Activated T-cell treated with anti-CD3 and anti-CD28 coated beads for 1 hour (primary cell): ENCODE results near the gene ANKRD63.

Source experiments
- DNase-seq: peaks from one replicate; pipeline ENCODE4 v3.0.0-alpha.2; 2020; ENCODE audit warnings: low read depth

The ANKRD63 gene

DNA sequence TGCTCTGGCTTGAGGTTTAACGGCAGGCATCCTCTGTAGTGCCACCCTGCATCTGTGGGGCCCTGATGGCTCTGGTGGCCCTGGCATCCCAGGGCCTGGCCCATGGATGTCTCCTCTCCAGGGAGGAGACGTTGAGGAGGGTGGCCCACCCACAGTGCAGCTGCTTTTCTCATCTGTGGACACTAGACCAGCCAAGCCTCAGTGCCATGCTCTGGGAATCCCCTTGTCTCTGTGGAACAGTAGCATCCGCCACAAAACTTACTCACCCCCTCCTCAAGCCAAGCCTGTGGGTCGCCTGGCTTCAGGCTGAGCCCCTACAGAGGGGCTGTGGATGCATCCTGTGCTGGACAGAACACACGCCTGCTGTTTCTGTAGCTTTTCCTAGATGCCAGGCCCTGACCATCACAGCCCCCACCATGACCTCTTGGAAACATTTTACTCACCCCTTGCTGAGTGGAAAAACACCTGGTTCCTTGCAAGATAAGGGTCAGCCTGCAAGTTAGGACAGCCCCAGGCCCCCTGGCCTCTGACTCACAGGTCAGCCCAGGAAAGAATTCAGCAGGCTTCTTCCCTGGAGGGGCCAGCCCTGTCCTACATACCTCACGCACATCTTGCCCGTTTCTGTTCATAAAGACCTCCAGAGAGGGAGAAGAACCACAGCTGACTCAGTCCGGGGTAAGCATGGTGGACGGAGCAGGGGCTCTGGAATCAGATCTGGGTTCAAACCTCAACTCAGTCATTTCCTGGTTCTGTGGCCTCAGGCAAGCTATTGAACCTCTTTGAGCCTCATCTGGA, 25.0 kb downstream of the ANKRD63 start:
- DNase-seq: no peak

DNA sequence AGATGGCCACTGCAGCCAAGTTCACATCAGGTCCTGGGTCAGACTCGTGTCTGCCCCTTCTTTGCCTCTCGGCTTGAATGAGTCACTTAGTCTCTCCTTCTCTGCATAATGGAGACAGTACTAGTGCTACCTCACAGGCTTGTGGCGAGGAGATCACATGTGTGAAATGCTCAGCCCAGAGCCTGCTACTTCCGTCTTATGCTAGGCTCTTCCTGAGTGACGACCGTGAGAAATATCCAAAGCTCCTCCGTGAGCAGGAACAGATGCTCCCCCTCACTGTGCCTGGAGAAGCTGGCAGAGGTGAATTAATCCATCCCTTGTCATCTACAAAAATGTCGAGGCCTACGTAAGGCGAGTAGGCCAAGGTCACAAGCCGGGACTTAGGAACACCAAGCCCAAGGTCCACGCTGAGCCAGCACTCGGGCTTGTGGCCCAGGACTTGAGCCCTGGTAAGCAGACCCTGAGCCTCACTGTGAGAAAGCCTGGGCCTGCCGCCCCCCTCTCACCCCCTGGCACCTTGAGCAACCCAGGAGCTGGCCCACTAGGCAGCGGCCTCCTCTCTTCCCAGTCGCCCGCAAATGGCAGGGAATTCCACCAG, 26.1 kb downstream of the ANKRD63 start:
- no peak for DNase-seq

DNA sequence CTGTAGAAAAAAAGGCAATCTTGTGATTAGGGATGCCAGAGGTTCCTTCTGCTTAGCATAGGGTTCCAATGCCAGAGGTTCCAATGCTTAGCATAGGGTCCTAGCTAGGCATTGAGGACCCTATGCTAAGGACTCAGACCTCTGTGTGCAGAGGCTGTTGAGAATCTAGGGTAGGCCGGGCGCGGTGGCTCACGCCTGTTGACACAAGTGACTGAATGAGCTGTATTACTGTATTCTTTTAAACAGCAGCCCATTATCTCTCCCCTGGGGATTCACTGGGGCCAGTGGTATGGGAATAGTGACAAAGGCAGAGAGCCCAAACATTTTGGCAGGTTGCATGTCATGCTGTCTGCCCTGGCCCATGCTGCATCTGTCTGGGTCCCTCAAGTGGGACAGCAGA, 27.8 kb downstream of the ANKRD63 start:
- DNase-seq: no peak

DNA sequence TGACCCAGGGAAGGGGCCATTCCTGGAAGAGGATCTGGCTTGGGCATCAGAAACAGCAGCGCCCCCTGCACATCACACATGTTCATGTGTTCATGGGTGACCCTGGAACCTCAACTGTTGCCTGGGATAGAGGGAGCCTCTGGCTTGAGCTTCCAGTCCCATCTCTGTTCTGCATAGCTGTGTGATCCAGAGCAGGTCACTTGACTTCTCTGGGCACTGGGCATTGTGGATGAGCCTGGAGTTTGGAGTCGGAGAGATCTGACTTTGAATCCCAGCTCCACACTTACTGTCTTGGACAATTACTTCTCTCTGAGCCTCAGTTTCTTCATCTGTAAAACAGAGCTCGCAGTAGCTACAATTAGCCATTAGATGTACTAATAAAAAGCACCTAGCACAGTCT, 28.4 kb downstream of the ANKRD63 start:
- DNase-seq: no peak

DNA sequence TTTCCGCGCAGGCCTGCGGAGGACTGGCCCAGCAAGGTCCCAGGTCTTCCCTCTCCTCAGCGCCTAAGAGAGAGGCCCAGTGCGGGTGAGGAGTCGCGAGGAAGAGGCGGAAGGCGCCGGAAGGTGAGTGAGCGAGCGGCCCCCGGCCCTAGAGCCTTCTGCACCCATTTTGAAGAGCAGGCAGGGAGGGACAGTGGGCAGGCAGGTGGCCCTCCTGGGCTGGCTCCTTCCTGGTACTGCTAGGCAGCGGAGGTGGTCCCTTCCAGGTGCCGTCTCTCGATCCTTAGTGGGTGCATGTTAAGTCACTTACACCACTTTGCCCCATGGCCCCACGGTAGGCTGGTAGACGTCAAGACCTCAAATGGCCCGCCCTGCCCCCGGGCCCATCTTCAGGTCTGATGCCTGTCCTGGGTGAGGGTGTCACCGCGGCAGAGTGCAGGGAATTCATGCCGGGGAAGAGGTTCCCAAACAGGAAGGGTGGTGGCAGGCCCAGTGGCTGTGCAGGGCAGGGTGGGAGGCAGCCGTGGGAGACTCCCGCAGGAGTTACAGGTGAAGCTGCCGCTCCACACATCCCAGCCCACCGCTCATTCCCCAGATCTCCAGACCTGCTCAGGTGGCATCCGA, 29.6 kb downstream of the ANKRD63 start:
- DNase-seq: no peak

DNA sequence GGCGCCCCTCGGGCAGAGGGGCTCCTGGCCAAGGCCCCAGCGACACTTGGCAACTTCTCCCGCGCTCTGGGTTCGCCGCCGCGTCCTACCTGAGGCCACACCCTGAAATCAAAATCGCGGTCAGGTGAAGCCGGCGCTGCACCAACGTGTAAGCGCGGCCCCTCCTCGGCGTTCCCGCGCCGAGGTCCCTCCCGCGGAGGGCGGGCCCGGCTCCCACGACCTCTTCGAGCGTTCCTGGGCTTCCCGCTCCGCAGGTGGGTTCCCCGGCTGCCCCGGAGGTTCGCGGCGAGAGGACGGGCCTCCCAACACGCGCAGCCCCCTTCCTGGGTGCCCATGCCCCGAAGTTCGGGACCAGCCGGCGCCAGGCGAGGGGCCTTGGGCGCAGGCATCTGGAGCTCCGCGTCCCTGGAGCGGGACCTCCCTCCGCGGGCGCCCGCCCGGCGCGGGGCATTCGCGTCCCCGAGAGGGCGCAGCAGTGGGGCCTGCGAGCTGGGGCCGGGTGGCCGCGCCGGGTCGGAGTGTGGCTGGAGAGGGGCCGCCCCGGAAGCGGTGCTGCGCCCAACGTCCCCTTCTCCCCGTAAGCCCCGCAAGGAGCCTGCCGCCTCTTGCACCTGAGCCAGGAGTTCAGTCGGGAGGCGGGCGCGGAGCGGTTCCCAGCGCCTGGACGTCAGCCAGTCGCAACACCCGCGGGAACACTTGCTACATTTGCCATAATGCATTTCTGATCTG, 30.3 kb downstream of the ANKRD63 start:
- DNase-seq: no peak

DNA sequence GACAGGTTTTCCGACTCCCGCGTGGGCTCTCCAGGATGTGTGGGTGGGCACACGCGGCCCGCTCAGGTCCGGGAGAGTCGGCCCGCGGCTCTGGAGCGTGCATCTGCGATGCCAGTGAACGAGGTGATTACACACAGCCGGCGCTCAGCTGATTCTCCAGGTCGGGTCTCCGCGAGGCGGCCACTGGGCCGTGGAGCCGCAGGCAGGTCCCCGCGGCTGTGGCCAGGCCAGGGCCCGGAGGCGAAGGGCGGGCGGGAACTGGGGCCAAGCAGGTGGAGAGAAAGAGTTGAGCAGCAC, 30.8 kb downstream of the ANKRD63 start:
- no peak for DNase-seq

DNA sequence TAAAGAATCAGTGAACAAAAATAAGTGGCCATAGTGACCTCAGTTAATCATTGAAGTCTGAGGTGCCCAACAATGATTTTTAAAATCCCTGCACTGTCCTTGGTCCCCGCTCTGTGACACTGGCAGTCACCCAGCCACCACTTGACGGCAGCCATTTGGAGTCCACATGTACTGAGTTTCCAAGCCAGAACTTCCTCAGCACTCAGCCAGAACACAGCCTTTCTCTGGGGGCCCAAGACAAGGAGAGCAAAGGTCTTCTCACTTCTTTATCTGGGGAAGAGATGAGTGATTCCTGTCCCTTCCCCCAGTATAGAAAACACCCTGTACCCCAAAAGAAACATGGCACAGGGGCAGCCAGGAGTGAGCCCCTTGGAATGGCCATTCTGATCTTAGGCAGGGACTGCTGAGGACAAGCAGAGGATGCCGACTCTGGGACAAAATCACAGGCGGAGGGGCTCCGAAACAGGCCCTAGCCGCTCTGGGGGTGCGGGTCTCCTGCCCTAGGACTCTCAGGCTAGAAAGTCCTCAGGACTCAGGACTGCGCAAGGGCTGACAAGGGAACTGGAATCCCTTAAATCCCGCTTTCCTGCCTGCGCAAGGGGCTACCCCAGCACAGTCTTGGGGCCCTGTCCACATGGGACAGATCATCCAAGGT, 31.3 kb downstream of the ANKRD63 start:
- DNase-seq: no peak

DNA sequence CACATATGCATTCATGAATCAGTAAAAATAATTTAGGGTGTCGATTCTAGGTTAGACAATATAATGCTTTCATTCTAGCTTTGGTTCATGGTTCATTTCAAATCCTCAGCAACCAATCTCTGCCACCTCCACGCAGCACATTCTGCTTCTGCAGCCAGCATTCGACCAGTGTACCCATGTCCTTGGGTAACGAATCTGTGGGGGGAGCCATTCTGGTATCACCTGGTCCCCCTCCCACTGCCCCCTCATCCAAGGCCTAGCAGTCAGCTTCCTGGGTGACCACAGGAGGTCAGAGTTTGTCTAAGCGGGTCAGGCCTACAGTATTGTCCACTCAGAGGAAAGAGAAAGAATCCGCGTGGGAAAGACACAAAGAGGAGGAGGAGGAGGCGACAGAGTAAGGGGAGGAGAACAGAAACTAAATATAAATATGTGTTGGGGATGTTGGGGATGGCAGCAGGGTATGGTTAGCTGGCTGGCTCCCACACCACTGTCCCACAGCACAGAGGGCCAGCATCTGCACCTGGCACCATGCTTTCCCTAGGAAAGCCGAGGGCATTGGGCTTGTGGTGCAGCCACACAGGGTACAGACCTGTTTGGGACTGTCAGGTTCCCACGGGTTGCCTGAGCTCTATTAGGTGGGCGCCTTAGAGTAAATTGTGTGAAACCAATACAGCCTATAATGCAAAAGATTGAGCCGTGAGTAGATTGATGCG, 31.9 kb downstream of the ANKRD63 start:
- DNase-seq: no peak

DNA sequence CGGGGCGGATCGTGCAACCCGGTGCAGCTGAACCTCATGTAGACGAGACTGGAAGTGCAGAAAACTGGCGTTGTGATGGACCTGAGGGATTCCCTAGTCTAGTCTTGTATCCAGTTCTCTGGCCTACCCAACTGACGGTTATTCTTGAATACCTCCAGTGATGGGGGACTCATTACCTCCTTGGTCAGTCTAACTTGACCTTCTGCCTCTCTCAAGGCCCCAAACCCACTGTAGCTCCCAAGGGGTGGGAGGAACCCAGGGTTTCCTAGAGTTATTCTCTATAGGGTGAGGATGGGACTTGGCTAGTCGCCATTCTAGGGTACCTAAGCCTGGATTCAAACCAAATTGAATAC, 32.6 kb downstream of the ANKRD63 start:
- no peak for DNase-seq

DNA sequence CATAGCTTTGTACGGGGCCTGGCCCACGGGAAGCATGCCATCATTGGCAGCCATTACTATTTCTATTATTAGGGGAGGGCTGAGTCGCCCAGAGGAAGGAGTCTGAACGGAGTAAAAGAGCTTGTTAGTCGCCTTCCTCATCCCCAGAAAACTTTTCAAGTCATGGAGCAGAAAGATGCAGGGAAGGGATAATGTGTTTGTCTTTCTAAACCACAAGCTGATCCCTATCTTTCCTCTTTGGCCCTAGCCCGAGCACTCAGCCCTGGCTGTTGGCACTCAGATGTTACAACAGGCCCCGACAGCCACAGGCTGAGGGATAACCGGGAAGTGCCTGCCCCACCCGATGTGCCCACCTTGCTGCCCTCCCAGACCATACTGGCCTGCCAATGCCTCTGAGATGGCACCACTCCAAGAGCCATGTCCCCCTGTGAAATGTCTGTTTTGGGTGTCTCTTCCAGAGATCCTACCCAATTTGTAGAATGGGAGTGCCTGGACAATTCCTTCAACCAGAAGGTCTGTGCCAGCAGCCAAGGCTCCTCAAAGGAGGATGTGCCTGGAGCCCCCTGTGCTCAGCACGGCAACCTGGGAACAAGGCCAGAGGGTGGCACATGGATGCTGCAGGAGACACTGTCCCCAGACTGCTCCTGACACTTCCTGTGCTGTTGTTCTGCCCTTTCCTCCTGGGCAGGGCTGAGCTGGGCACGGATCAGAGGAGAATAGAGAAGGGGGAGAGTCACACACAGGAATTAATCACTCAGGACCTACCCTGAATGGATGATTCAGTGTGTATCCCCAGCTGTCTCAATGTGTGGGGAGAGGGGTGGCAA, 33.2 kb downstream of the ANKRD63 start:
- no peak for DNase-seq

DNA sequence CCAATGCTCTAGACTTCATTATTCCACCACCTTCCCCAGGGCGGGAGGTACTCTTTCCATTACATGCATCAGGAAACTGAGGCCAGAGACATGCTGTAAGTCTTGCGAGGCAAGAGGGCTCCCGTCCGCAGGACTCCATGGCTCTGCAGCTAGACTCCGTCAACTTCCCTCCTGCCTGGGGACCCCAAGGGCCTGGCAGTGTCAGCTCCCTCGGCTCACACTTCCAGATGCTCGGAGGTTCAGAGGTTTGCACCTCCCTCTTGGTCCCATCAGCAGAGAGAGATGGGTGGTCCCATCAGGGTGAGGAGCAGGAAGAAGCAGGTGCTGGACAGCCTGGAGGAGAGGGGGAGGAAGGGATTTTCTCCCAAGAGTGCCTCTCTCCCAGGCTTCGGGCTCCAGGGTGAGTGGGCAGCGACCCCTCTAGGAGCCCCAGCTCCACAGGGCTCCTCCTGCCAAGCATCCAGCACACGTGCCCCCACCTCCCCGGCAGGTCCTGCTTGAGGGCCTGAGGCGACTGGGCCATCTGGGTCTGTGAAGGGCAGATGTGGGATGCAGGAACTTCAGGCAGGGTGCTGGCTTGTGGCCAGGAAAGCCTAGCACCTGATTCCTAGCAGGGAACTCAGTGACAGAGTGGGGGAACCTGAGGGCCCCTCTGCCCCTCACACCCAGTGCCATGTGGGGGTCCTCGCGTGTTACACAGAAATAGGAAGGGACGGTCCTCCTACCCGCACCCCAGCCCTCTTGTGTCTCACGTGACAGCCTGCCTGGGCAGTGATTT, 34.7 kb downstream of the ANKRD63 start:
- DNase-seq: no peak

DNA sequence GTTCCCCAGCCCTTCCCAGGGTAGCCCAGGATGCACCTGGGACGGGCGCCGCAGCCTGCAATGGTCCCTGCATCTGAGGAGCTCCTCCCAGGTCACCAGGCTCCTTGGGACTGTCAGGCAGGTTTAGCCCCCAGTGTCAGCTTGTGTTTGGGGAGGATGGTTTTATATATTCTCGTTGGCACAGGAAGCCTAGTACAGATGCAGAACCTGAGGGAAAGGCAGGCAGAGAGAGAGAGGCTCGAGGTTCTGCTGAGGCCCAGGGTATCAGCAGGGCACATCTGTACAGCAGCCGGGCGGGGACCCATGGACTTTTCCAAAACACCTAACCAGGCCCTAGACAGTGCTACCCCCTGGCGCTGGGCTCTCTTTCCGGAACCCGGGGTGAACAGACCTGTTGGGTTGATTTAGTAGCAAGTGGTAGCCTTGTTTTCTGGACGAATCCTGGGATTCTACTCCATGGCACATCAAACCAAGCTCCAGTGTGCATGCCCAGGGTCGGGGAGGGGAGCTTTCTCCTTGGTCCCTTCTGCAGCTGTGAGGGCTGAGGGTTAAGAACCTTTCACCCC, 35.4 kb downstream of the ANKRD63 start:
- DNase-seq: no peak

DNA sequence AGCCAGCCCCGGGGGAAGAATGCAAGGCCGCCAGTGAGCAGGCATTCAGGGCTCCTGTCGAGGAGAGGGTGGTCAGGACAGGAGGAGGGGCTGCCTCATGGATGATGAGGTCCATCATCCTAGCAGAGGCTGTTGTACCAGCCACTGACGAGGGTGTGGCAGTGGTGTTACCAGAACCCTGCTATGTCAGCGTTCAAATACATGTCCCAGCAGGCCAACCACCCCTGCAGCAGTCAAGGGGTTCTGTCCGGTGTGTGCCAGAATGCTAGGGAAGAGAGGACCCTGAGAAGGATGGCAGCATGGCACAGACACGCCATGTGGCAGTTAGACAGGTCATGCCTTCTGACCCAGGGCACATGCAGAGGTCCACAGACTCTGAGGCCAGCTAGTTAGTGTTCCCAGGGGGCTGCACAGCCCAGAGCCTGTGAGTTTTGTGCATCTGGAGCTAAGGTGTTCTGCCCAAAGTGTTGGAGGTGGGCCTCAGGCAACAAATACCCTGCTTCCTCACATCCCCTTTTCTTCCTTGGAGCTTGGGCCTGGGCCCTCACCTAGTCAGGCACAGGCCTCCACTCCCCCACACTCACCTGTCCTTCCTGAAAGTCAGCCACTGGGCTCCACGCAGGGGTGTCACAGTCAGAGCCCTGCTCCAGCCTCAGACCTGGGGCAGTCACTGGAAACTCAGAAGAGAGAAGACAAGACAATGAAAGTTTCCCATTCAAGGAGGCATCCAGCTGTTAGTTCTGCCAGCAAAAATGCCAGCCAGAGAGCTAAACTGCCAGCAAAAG, 36.2 kb downstream of the ANKRD63 start:
- DNase-seq: no peak

DNA sequence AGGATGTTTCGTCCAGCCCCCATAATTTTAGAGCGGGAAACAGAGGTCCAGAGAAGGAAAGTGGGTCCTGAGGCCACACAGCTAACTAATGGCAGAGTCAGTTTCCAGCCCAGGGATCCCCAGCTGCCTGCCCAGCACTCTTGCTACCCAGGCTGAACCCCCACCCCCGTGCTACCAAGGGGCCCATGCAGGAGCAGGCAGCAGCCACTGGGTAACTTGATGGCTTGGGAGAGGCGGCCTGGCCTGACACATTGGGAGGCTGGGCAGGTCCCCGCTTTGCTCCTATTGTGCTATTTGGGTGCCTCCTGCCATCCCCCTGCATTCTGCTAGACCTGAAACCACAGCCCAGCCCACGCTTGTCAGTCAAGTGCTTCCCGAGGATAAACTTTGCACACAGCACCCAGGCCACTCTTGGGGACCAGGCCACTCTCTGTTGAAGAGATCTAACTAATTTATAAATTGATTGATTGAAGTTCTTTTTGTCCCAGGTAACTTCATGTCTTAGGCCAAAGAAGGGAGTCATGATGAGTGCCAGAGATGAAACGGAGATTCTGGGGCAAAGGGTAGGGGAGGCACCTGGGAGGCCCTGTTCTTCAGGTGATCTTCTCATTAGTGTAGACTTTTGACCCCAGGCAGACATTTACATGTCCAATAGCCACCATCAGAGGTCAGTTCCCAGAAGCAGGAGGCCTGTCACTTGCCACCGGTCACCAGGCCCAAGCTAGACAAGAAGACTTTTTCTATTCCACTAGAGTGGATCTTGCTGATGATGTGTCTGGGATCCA, 37.0 kb downstream of the ANKRD63 start:
- no peak for DNase-seq

DNA sequence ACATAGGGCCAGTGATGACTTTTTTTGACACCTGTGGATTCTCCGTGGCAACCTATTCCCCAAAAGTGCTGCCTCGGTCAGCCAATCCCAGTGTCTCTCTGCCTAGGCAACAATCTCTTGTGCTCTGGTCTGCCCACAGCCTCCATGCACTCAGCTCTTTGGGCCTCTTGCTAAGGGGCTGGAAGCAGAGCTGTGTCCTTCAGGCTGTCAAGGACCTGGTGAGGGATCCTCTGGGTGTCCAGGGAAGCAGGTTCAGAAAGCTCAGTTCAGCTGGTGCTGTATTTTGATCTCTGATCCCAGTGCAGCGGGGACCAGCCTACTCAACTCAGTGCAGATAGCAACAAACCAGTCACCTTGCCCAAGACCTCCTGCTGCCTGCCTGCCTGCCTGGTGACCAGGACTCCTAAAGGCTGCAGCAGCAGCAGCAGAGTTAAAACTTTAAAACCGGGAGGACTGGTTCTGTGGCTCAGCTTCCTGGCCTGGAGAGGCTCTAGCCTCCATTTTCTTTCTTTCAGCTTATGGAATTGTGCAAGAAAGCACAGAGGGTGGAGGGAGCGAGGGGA, 37.8 kb downstream of the ANKRD63 start:
- no peak for DNase-seq

DNA sequence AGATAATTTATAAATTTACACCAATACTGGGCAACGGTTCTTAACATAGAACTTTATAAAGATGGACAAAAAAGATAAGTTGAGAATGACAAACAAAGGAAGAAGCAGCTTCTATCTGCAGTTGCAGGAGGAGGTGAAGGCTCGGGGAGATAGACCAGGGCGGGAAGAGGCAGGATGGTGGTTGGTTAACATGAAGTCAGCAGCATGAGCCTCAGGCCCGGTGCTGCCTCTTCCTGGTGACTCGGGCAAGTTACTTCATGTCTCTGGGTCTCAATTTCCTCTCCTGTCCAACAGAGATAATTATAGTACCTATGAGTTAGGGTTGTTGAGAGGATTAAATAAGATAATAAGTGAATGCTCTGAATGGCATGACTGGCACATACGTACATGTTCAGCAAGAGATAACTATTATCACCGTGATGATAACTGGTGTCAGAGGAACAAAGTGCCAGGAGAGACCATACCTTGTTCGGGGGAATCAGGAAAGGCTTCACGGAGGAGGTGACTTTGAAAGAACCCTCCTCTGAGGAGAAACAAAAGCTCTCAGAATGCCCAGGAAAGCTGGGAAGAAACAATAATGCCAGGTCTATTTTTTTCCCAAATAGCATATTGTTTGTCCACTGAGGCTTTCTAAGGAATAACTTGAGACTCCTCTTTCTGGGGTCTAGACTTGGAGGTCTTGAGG, 39.6 kb downstream of the ANKRD63 start:
- DNase-seq: no peak
